Muscle layer of duodenum (tissue), 2 donors: ENCODE results near the gene MTA3.

Experiments used
- H3K27ac ChIP-seq: one replicate; pipeline ENCODE4 v1.7.0; 2013; ENCODE audit warnings: mild to moderate bottlenecking, low read length
- H3K27me3 ChIP-seq: one replicate; pipeline ENCODE4 v1.7.0; 2013; ENCODE audit warnings: low read depth, mild to moderate bottlenecking, control low read depth, low read length
- H3K36me3 ChIP-seq, 2 donors: one replicate each; pipeline ENCODE4 v1.7.0; 2013; ENCODE audit warnings: low read length in 2 of 2, control low read depth in 1 of 2, mild to moderate bottlenecking in 1 of 2; ENCODE audit not compliant: insufficient read depth in 2 of 2, control insufficient read depth in 1 of 2
- H3K4me1 ChIP-seq, 2 donors: one replicate each; pipeline ENCODE4 v1.7.0; 2013; ENCODE audit warnings: low read length in 2 of 2, mild to moderate bottlenecking in 2 of 2, control low read depth in 1 of 2, moderate library complexity in 1 of 2; ENCODE audit not compliant: insufficient read depth in 2 of 2, control insufficient read depth in 1 of 2
- H3K4me3 ChIP-seq, 2 donors: one replicate each; pipeline ENCODE4 v1.7.0; 2013; ENCODE audit warnings: low read length in 2 of 2, low read depth in 1 of 2, mild to moderate bottlenecking in 1 of 2
- H3K9me3 ChIP-seq, 2 donors: one replicate each; pipeline ENCODE4 v1.7.0; 2013; ENCODE audit warnings: low read length in 2 of 2, control low read depth in 1 of 2, mild to moderate bottlenecking in 1 of 2; ENCODE audit not compliant: control insufficient read depth in 1 of 2
- donor health status: healthy.

The MTA3 gene

DNA sequence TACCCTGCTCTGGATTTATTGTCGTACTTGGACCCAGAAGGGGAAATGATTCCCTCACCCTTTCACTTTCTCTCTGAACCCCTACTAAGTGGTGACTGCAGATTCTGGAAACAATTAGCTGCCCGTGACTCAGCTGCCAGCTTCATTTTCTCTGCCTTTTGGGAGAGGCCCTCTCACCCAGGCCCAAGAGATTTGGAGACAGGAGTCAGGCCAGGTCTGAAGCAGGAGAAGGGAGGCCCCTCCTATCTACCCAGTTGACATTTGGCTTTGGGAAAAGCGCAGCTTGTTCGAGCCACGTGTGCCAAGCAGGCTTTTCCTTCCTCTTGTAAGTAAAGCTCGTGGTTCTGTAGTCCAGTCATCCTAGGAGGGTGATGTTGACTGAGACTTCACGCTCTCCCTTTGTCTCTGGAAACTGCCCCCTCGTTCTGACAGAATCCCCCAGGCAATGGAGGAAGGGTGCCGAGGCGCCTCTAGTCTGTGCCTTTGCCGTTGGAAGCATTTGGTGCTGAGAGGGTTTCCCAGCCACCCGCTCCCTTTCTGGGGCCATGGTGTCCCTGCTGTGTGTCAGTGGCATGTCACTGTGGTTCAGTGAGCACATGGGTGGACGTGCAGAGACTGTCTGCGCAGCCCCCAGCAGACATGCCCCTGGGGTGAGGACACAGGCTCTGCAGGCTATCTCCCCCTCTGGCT is 186.9 kb downstream of the MTA3 start:
- no peak overlapping the region for H3K4me3 ChIP-seq
- H3K9me3 ChIP-seq, result no peaks in the 10 kb centered on the region
- peaks cover 0 to 10% of the 10 kb centered on the region in 2 donors for H3K4me1 ChIP-seq
- no peaks in the 10 kb centered on the region for H3K27me3 ChIP-seq
- peaks cover 4 to 8% of the 10 kb centered on the region in 2 donors for H3K36me3 ChIP-seq
- no peak overlapping the region for H3K27ac ChIP-seq

DNA sequence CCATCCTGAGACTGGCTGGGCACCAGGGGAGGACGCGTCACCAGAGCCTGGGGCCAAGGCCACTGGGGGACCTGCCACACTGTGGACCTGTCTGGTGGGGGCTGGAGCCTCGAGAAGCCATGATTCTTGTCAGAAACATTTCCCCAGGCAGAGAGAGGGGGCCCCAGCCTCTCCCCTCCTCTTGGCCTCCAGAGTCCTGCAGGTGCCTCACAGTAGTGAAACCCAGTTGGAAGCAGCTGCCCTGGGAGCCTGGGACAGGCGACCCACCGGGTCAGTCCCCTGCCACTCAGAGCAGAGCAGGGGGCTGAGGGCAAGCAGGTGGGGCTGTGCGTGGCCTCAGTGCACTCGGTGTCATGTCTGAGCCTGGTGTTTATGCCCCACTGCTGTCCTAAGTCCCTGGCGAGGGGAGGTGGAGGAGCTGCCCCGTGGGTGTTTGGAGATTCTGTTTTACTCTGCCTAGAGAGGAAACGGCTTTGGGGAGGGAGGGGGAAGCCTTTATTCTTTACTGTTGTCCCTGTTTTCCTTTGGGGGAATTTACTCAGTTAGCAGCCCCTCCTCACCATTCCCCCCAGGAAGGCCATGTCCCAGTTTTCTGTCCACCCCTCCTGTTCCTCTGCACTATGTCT is 187.8 kb downstream of the MTA3 start:
- Histone ChIP-seq H3K36me3 (peaks cover 4 to 8% of the 10 kb centered on the region in 2 donors), H3K4me1 (peaks cover 0 to 8% of the 10 kb centered on the region in 2 donors), H3K27ac (no peak overlapping the region), H3K9me3 (no peaks in the 10 kb centered on the region), H3K27me3 (no peaks in the 10 kb centered on the region), H3K4me3 (no peak overlapping the region)

DNA sequence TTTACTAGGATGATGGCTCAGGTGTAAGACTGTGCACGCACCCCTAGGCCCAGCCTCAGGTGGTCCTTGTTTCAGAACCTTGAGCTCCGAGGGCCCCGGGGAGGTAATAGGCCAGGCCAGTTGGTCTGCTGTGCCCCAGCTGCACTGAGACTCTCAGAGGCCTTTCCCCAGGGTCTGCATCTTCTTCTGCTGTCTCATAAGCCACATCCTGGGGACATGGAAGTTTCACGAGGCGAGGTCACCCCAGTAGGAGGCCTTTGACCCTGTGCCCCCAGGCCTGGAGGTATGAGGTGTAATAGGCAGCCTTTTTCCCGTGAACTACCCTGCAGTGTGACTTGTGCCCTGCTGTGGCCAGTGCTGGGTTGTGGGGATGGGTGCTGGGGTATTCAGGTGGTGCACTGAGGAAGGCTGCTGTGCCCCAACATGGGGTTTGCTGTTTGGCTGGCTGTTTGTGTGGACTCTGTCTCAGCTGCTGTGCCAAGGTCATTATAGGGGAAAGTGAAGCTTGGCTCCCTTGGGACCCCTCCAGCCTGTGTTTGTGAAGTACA is 188.6 kb downstream of the MTA3 start:
- Histone ChIP-seq H3K4me3 (no peak overlapping the region), H3K27me3 (no peaks in the 10 kb centered on the region), H3K36me3 (peaks cover 4 to 8% of the 10 kb centered on the region in 2 donors), H3K4me1 (peaks cover 0 to under 1% of the 10 kb centered on the region in 2 donors), H3K9me3 (no peaks in the 10 kb centered on the region), H3K27ac (no peak overlapping the region)

DNA sequence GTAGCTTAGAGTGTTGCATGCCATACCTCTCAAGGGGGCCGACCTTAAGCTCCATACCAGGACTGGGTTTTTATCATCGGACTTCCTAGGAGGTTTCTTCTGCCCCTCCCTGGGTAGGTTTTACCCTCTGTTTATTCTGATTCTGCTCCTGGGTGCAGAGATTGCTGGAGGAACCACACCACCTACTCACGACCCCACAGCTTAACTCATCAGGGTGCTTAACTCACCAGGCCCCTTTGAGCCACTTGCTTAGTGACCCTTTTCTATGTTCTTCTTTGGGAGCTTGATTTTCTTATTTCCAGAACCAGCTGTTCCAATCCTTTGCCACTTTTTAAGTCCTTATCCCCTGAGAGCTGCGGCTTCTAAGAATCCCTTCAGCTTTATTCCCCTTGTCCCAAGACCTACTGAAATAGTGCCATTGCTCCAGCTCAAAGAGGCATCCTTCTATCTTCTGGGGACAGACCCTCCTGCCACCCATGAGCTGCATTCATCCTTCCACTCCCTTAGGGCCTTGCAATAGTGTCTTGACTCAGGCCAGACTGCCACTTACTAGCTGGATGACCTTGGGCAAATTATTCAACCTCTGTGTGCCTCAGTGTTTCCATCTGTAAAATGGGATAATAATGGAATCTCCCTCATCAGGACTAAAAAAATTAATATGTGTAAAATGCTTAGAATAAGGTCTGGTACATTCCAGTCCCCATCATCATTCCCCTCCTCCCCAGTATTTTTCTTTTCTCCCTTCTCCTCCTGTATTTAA is 189.7 kb downstream of the MTA3 start:
- no peak overlapping the region for H3K4me3 ChIP-seq
- no peak overlapping the region for H3K27ac ChIP-seq
- no peaks in the 10 kb centered on the region for H3K4me1 ChIP-seq
- H3K36me3 ChIP-seq, result peaks cover 4 to 8% of the 10 kb centered on the region in 2 donors
- H3K27me3 ChIP-seq, result no peaks in the 10 kb centered on the region
- no peaks in the 10 kb centered on the region for H3K9me3 ChIP-seq

DNA sequence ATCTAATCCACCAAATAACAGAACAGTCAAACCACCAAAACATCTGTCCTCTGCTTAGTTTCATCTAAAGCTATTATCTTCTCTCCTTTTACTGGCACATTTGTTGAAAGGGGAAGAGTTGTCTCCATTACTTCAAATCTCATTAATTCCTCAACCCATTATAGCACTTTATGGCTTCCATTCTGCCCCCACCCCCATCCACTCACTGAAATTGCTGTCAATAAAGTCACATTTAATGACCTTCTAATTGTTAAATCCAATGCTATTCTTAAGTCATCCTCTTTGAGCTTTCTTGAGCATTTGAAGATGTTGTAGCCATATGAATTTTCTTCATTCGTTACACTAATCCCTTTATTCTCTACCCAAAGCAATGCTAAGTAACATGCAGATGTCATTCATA is 190.3 kb downstream of the MTA3 start:
- H3K4me3 ChIP-seq, result no peak overlapping the region
- H3K4me1 ChIP-seq, result no peaks in the 10 kb centered on the region
- no peaks in the 10 kb centered on the region for H3K9me3 ChIP-seq
- H3K27ac ChIP-seq, result no peak overlapping the region
- H3K36me3 ChIP-seq, result peaks cover 2 to 4% of the 10 kb centered on the region in 2 donors
- H3K27me3 ChIP-seq, result no peaks in the 10 kb centered on the region

DNA sequence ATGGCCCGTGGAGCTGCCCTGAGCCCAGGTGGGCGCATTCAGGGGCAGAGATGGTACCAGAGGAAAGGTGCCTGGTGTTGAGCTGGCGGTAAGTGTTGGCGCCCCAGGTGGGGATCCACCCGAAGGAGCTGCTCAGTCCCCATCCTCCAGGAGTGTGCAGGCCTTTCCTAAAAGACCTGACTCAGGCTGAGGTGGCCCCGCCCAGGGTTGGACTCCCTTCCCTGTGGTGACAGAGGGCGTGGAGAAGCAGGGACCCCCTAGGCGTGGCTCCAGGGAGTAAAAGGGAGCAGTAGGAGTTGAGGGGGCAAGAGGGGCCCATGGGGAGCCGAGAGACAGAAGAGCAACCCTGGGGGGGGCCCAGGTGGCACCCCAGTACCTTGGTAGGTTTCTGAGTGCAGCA is 193.1 kb downstream of the MTA3 start:
- Histone ChIP-seq H3K27ac (no peak overlapping the region), H3K9me3 (no peaks in the 10 kb centered on the region), H3K36me3 (no peaks in the 10 kb centered on the region), H3K4me1 (no peaks in the 10 kb centered on the region), H3K4me3 (no peak overlapping the region), H3K27me3 (no peaks in the 10 kb centered on the region)

DNA sequence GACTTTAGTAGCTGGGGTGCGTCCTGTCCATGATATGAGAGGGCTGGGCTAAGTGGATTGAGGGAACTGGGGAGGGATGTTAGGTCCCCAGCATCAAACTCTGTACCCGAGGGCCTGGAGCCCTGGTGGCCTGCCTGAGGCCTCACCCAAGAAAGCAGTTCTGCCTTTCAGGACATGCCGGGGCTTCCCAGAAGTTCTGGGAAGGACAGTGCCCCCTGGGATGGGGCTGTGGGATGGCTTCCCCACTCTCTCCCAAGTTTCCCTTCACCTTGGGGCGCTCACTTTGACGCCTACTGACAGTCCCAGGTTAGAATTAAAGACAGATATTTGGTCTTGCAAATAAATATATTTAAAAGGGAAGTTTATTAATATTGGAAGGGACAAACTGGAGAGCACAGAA is 193.7 kb downstream of the MTA3 start:
- Histone ChIP-seq H3K4me3 (no peak overlapping the region), H3K27me3 (no peaks in the 10 kb centered on the region), H3K27ac (no peak overlapping the region), H3K36me3 (no peaks in the 10 kb centered on the region), H3K4me1 (no peaks in the 10 kb centered on the region), H3K9me3 (no peaks in the 10 kb centered on the region)

DNA sequence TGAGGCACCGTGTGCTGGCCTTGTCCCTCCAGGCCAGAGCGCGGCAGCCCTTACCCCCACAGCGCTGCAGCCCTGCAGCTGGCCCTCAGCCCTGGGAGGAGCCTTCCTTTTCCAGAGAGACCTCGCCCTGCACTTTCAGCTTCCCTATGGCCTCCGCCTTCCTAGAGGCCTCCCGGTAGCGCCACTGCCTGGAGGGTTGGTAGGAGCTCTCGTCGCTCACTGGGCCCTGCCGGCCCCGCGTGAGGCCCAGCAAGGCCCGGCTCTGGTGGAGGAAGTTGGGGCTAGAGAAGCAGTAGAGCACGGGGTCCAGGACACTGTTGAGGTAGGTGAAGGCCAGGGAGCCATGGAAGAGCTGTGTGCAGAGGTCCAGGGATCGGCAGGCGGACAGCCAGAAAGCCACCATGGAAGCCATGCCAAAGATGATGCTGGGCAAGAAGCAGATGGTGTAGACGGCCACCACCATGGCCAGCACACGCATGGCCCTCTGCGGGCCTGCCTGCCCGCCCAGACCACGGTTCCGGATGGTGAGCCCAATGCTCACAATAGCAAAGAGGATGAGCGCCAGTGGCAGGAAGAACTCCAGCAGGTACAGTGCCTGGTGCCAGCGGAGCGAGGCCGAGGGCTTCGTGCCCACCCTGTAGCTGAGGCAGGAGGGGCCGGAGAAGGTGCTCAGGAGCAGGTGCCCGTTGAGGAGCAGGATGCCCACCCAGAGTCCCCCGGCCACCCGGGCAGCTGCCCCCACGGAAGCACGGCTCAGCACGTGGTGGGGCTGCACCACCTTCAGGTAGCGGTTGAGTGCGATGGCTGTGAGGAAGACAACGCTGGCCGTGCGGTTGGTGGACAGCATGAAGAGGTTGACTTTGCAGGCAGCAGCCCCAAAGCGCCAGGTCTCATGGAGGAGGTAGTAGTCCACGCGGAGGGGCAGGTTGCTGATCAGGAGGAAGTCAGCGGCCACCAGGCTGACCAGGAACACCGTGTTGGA is 194.7 kb downstream of the MTA3 start:
- H3K9me3 ChIP-seq, result no peaks in the 10 kb centered on the region
- no peaks in the 10 kb centered on the region for H3K27me3 ChIP-seq
- no peaks in the 10 kb centered on the region for H3K36me3 ChIP-seq
- H3K4me1 ChIP-seq, result no peaks in the 10 kb centered on the region
- no peak overlapping the region for H3K27ac ChIP-seq
- H3K4me3 ChIP-seq, result peak overlapping the region in 1 of 2 donors; percentile 11

DNA sequence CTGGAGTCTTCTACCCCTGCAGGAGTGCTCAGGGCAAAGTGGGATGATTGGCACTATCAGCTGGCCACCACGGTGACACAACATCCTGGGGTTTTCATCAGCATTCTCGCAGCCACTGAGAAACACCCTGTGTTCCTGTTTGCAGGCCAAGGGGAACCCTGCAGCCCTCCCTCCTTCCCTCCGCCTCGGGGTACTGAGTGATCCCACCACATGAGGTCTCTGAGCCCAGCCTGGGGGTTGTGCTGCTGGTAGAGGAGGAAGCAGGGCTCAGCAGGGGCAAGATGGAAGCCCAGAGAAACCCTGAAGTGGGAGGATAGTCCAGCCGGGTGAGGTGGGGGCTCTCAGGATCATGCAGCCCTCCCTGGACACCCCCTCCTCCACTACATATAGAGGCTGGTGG is 195.7 kb downstream of the MTA3 start, which contains the start of gene OXER1:
OXER1 (minus strand) TSS at position 40 of the 400 bp plus-strand sequence. CDS start 73 bp downstream, outside the sequence.
- no peak within 1 kb of the TSS for H3K27ac ChIP-seq

DNA sequence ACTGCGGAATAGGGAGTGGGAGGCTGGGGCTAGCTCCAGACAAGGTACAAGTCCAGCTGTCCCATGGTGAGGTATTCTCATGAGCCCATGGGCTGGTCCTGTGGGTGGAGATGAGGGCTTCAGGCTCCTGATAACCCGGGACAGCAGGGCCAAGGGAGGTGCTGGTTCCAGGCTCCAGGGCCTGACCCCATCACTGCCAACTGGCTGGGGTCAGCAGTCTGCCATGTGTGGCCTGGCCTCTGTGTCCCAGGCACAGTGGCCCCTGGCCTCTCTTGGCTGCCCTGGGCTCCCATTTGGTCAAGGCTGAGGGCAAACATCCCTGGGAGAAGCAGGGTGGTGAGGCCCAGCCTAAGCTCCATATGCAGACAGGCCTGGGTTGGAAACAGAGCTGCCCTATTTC is 196.5 kb downstream of the MTA3 start:
- no peaks in the 10 kb centered on the region for H3K4me1 ChIP-seq
- H3K27ac ChIP-seq, result no peak overlapping the region
- no peaks in the 10 kb centered on the region for H3K9me3 ChIP-seq
- no peaks in the 10 kb centered on the region for H3K36me3 ChIP-seq
- H3K27me3 ChIP-seq, result no peaks in the 10 kb centered on the region
- no peak overlapping the region for H3K4me3 ChIP-seq

More for the DNA sequence above, 195.7 kb downstream of the MTA3 start, which contains the start of gene OXER1:
- no peaks in the 10 kb centered on the region for H3K36me3 ChIP-seq
- no peaks in the 10 kb centered on the region for H3K27me3 ChIP-seq
- no peaks in the 10 kb centered on the region for H3K9me3 ChIP-seq
- no peaks in the 10 kb centered on the region for H3K4me1 ChIP-seq
- peak within 1 kb of the TSS in 1 of 2 donors; percentile 11 for H3K4me3 ChIP-seq
